Activated T-cell treated with anti-CD3 and anti-CD28 coated beads, Interleukin-2, amount 50 U/mL, for 24 hours (primary cell): ENCODE measurements around the gene MEDAG.

Source experiments
- DNase-seq: peaks from one replicate; pipeline ENCODE4 v3.0.0-alpha.2; 2020
- H3K27ac Mint-ChIP-seq: 2 replicates; pipeline ENCODE4 v1.8.0; 2020; ENCODE audit warnings: mild to moderate bottlenecking, mixed read lengths
- H3K27me3 Mint-ChIP-seq: 2 replicates; pipeline ENCODE4 v1.8.0; 2020; ENCODE audit warnings: mixed read lengths
- H3K36me3 Mint-ChIP-seq: 2 replicates; pipeline ENCODE4 v1.8.0; 2020; ENCODE audit warnings: low read depth, mixed read lengths
- H3K4me1 Mint-ChIP-seq: 2 replicates; pipeline ENCODE4 v1.8.0; 2020; ENCODE audit warnings: low read depth, mixed read lengths
- H3K4me3 Mint-ChIP-seq: 2 replicates; pipeline ENCODE4 v1.8.0; 2020; ENCODE audit warnings: mild to moderate bottlenecking, moderate library complexity, mixed read lengths
- H3K9me3 Mint-ChIP-seq: 2 replicates; pipeline ENCODE4 v1.8.0; 2020; ENCODE audit warnings: mixed read lengths

Gene MEDAG

GRCh38 chr13:30905932-30906383 is at the start of gene MEDAG:
TSS of gene MEDAG (plus strand) at chr13:30906271. CDS start at chr13:30906516, 245 bp downstream.
- H3K36me3 Mint-ChIP-seq, result no peaks in the 10 kb centered on the region
- H3K27me3 Mint-ChIP-seq, result peaks cover 76% of the 10 kb centered on the region
- no peak within 1 kb of the TSS for H3K4me3 Mint-ChIP-seq
- no peak within 1 kb of the TSS for H3K27ac Mint-ChIP-seq
- no peaks in the 10 kb centered on the region for H3K9me3 Mint-ChIP-seq
- no peak for DNase-seq
- H3K4me1 Mint-ChIP-seq, result peaks cover 11% of the 10 kb centered on the region

- no peak for DNase-seq
- no peaks in the 10 kb centered on the region for H3K36me3 Mint-ChIP-seq
- H3K9me3 Mint-ChIP-seq, result no peaks in the 10 kb centered on the region
- no peak overlapping the region for H3K4me3 Mint-ChIP-seq
- H3K27ac Mint-ChIP-seq, result no peak overlapping the region
- no peaks in the 10 kb centered on the region for H3K4me1 Mint-ChIP-seq
- H3K27me3 Mint-ChIP-seq, result no peaks in the 10 kb centered on the region
These were observed 49.1 kb upstream of the MEDAG start for GRCh38 chr13:30857018-30857417.

GRCh38 chr13:30857636-30858035 is 48.4 kb upstream of the MEDAG start:
- Mint-ChIP-seq H3K27me3 (no peaks in the 10 kb centered on the region), H3K36me3 (no peaks in the 10 kb centered on the region), H3K27ac (no peak overlapping the region), H3K9me3 (no peaks in the 10 kb centered on the region), H3K4me1 (no peaks in the 10 kb centered on the region), H3K4me3 (no peak overlapping the region)
- no peak for DNase-seq

- Mint-ChIP-seq H3K36me3 (no peaks in the 10 kb centered on the region), H3K4me1 (no peaks in the 10 kb centered on the region), H3K27me3 (no peaks in the 10 kb centered on the region), H3K4me3 (no peak overlapping the region), H3K9me3 (no peaks in the 10 kb centered on the region), H3K27ac (no peak overlapping the region)
- no peak for DNase-seq
These were observed 46.7 kb upstream of the MEDAG start for GRCh38 chr13:30859326-30859725.

DNA sequence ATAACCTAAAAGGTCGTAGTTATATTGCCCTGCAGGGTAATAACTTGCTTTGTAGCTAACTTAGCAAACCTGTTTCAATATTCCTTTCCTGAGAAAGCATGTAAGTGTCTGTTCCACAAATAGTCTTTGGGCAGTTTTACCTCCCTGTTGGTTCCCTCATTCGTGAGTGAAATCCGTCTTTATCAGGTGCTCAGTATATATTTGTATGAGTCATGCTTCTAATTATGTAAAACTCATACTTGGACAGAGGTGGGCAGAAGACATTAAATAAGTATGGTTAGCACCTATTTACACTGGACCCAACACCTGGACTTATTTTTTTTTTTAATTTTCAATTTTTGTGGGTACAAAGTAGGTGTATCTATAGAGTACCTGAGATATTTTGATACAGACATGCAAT is 44.9 kb upstream of the MEDAG start:
- no peak for DNase-seq
- H3K4me1 Mint-ChIP-seq, result peaks cover 6% of the 10 kb centered on the region
- H3K36me3 Mint-ChIP-seq, result no peaks in the 10 kb centered on the region
- no peak overlapping the region for H3K27ac Mint-ChIP-seq
- H3K9me3 Mint-ChIP-seq, result no peaks in the 10 kb centered on the region
- no peak overlapping the region for H3K4me3 Mint-ChIP-seq
- H3K27me3 Mint-ChIP-seq, result peaks cover 4% of the 10 kb centered on the region

DNA sequence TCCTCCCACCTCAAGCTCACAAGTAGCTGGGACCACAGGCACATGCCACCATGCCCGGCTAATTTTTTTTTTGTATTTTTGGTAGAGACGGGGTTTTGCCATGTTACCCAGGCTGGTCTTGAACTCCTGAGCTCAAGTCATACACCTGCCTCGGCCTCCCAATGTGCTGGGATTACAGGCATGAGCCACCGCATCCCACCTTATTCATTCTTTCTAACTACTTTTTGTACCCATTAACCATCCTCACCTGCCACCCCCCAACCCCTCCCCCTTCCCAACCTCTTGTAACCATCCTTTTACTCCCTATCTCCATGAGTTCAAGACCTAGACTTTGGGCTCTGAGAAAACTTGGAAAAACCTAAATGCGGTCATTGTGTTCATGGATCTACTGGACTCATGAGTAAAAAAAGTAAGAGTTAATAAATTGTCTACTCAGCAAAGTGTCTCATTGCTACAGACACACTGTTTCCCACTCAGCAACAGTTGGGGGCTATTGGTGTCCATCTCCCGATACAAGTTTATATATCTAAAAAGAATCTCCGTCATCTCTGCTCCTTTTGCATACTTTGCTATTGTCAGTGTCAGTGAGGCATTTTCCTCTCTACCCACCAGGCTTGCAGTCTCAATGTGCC is 44.1 kb upstream of the MEDAG start:
- no peaks in the 10 kb centered on the region for H3K9me3 Mint-ChIP-seq

GRCh38 chr13:30862707-30863106 is 43.4 kb upstream of the MEDAG start:
- no peak overlapping the region for H3K27ac Mint-ChIP-seq
- H3K4me3 Mint-ChIP-seq, result no peak overlapping the region
- H3K36me3 Mint-ChIP-seq, result no peaks in the 10 kb centered on the region
- peaks cover 6% of the 10 kb centered on the region for H3K4me1 Mint-ChIP-seq
- H3K27me3 Mint-ChIP-seq, result peaks cover 4% of the 10 kb centered on the region
- no peak for DNase-seq
- H3K9me3 Mint-ChIP-seq, result no peaks in the 10 kb centered on the region

More for the DNA sequence above, 44.1 kb upstream of the MEDAG start:
- DNase-seq, result no peak
- Mint-ChIP-seq H3K36me3 (no peaks in the 10 kb centered on the region), H3K27me3 (peaks cover 4% of the 10 kb centered on the region), H3K4me1 (peaks cover 6% of the 10 kb centered on the region), H3K4me3 (no peak overlapping the region), H3K27ac (no peak overlapping the region)

DNA sequence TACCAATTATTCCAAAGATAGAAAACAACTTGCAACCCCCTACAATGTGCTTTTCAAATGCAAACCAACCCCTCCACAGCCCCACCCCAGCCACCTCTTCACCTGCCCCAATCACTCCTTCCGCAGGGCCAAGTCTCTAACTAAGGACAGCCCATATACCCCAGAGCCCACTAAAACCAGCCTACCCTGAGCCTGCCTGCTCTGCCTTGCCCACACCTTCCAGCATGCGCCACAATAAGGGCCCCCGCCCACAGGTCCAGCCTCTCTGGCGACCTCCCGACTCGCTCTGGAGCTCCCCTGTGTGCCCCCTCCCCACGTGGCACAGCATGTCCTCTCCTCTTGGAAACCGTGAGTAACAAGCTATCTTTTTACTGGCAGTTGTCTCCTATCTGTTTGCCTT is 42.8 kb upstream of the MEDAG start:
- Mint-ChIP-seq H3K4me3 (no peak overlapping the region), H3K9me3 (no peaks in the 10 kb centered on the region), H3K36me3 (no peaks in the 10 kb centered on the region), H3K27ac (no peak overlapping the region), H3K4me1 (peaks cover 6% of the 10 kb centered on the region), H3K27me3 (peaks cover 8% of the 10 kb centered on the region)
- no peak for DNase-seq

DNA sequence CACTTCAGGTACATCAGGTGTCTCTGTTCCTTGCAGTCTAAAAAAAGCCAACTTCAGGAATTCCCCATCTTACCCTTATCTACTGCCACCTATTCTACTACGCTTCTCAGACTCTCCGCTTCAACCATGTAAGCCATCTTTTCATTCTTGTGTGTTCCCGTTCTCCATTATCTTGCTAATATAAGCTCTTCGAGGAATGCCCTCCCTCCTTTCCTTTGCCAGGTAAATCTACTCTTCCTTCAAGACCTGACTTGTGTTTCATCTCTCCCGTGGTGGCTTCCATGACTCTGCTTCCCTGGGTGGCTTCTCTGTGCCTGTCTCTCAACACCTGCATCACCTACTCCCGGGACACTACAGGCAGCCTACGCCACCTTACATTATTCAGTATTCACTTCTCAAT is 42.3 kb upstream of the MEDAG start:
- no peak overlapping the region for H3K4me3 Mint-ChIP-seq
- H3K4me1 Mint-ChIP-seq, result peaks cover 6% of the 10 kb centered on the region
- DNase-seq, result no peak
- H3K27me3 Mint-ChIP-seq, result peaks cover 8% of the 10 kb centered on the region
- H3K36me3 Mint-ChIP-seq, result no peaks in the 10 kb centered on the region
- H3K9me3 Mint-ChIP-seq, result no peaks in the 10 kb centered on the region
- H3K27ac Mint-ChIP-seq, result no peak overlapping the region

DNA sequence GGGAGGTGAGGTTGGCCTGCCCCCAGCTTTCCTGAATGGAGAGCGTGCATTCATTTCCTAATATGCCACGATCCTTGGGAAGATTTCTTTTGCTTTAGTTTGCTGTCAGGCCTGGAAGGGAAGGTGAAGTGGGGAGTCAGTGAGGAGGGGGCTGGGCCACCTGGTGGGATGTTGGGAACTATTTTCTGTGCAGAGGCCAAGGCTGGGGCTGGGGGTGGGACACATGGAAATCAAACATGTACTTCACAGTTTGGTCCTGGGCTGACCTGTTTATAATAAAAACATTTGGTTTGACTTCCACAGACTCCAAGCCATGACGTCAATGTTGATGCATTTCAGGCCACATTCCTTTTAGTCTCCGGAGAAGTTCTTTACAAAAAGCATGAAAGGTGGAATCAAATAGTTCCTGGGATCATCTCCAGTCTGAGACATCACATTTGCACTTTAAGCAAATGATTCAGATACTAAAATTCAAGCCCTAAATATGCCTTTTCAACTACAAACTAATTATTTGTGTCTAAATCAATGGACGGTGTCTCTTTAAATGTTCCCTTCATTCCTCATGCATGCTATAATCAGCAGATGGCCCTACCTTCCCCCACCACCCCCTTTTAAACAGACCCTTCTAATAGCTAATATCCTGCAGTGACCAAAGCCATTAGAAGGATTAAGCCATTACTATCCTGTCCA is 41.5 kb upstream of the MEDAG start:
- Mint-ChIP-seq H3K36me3 (no peaks in the 10 kb centered on the region), H3K4me1 (peaks cover 6% of the 10 kb centered on the region), H3K27me3 (peaks cover 13% of the 10 kb centered on the region), H3K4me3 (no peak overlapping the region), H3K27ac (no peak overlapping the region), H3K9me3 (no peaks in the 10 kb centered on the region)
- DNase-seq, result no peak

DNA sequence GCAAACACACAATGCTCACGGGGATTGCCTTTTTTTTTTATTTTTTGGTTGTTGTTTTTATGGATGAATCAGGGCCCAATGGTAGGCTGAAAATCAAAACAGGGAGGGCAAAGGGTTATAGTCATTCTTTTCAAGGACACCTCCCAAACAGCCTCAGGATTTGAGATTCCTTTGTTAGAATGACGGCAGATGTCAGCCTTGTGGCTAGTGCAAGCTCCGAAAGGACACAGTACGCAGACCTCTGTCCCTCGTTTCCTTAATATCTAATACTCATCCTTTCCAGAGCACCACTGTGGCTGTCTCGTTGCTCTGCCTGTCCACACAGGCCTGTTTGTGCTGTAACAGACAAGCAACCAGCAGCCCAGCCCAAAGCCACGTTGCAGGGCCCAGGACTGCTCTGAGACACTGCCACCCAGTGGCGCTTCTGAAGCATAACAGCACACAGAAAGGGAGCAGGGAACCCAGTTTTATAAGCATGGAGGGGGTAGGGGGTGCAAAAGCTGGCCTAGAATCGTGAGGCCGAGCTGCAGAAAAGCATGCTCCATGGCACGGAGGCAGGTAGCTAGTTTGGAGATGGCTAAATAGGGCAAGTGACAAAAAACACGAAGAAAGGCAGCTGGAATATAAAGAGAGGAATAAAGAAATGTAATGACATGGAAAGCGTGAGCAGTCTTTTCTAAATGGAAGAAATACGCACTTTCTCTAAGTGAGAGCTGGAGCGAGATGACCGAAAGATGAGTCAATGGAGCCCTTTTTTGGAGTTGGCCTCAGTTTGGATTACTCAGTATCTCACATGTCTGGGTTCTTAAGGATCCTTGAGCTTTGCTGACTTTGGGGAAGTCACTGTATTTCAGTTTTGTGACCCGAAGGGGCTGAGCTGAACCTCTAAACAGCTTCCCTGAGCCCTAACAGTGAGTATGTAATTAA is 40.7 kb upstream of the MEDAG start:
- Mint-ChIP-seq H3K4me1 (peaks cover 6% of the 10 kb centered on the region), H3K27ac (no peak overlapping the region), H3K9me3 (no peaks in the 10 kb centered on the region), H3K27me3 (peaks cover 13% of the 10 kb centered on the region), H3K36me3 (no peaks in the 10 kb centered on the region), H3K4me3 (no peak overlapping the region)
- DNase-seq, result peak; percentile 64

DNA sequence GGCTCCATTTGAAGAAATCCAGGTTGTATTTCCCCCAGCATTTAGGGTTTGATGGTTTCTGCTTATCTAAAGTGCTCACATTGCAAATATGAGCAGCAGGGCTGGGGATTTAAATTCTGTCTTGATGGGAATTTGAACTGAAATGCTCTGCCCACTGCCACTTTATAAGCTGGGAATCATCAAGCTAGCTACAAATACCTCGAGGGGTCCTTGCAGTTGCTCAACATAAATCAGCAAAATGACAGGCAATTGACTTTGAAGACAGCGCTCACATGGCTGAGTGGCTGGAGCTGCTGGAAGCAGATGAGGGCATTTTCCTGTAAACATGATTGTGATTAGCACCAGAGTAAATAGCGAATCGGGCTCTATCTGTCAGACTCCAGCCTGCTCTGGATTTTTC is 39.4 kb upstream of the MEDAG start:
- Mint-ChIP-seq H3K4me1 (peaks cover 6% of the 10 kb centered on the region), H3K9me3 (no peaks in the 10 kb centered on the region), H3K27me3 (peaks cover 17% of the 10 kb centered on the region), H3K4me3 (no peak overlapping the region), H3K36me3 (no peaks in the 10 kb centered on the region), H3K27ac (no peak overlapping the region)
- no peak for DNase-seq

- Mint-ChIP-seq H3K4me3 (no peak overlapping the region), H3K27ac (no peak overlapping the region), H3K9me3 (no peaks in the 10 kb centered on the region), H3K27me3 (peaks cover 17% of the 10 kb centered on the region), H3K4me1 (peaks cover 6% of the 10 kb centered on the region), H3K36me3 (no peaks in the 10 kb centered on the region)
- DNase-seq, result no peak
These were observed 38.9 kb upstream of the MEDAG start for GRCh38 chr13:30867089-30867669.

DNA sequence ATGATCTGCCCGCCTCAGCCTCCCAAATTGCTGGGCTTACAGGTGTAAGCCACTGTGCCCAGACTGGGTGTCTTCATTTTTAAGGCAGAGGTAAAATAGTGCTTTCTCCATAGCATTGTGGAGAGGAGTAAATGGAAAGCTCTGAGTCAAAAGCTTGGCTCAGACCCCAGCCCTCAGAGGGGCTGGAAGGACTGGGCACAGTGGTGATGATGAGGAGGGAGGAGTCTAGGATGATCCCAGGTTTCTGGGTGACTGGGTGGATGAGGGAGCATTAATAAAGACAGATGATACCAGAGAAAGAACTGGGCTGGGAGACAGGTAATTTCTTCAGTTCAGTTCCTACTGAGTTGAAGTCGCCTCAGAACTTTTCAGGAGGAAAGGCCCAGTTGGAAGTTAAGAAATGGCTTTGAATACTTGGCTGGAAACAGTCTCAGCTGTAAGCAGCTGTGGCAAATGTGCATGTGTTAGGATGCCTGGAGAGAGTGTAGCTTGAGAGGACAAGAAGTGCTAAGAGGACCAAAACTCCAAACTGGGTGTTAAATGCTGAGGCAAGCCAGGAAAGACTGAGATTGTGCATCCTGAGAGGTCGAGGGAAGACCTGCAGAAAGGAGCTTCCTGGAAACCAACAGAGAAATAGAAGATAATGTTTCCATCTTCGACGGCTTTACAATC is 37.1 kb upstream of the MEDAG start:
- Mint-ChIP-seq H3K9me3 (no peaks in the 10 kb centered on the region), H3K27ac (no peak overlapping the region), H3K4me1 (peaks cover 6% of the 10 kb centered on the region), H3K36me3 (no peaks in the 10 kb centered on the region), H3K27me3 (peaks cover 17% of the 10 kb centered on the region), H3K4me3 (no peak overlapping the region)
- no peak for DNase-seq
